Retinal pigment epithelial cell (primary cell): ENCODE data around the gene UBE2F.
A peak's percentile ranks its signal among the peaks of the same experiment; 100 is the strongest.
"Not testable (repeated sequence)": the region's sequence is repeated elsewhere in the genome, so short reads cannot be mapped to it uniquely, and the experiment has no call there.

Experiments used
- DNase-seq: peaks from one replicate; pipeline ENCODE4 v3.0.0-alpha.2; 2010; ENCODE audit warnings: low read depth
- H3K4me3 ChIP-seq: 2 replicates; pipeline ENCODE4 v1.5.1; 2011; ENCODE audit warnings: mild to moderate bottlenecking, low read length, control low read depth, moderate library complexity
- TF ChIP-seq, protein P1 (sequence below): conservative IDR thresholded peaks from 2 replicates; pipeline ENCODE4 v1.5.1; 2011; ENCODE audit warnings: low read depth, low read length, control low read depth, inconsistent platforms

UBE2F gene

DNA sequence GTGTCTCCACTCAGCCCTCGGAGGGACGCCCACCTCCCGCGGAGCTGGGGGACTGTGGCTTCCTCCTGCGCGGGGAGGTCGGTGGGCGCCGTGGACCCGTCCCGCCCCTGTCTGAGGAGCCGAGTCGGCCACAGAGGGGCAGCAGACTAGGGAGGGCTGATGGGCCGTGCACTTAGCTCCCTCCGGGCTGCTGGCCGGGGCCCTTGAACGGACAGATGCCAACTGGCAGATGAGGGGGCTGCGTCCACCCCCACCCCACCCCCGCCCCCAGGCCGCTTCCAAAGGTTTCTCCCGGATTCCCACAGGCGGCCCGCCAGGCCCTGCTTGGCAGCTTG lies 10.4 kb upstream of the UBE2F start:
- TF ChIP-seq, protein P1, sequence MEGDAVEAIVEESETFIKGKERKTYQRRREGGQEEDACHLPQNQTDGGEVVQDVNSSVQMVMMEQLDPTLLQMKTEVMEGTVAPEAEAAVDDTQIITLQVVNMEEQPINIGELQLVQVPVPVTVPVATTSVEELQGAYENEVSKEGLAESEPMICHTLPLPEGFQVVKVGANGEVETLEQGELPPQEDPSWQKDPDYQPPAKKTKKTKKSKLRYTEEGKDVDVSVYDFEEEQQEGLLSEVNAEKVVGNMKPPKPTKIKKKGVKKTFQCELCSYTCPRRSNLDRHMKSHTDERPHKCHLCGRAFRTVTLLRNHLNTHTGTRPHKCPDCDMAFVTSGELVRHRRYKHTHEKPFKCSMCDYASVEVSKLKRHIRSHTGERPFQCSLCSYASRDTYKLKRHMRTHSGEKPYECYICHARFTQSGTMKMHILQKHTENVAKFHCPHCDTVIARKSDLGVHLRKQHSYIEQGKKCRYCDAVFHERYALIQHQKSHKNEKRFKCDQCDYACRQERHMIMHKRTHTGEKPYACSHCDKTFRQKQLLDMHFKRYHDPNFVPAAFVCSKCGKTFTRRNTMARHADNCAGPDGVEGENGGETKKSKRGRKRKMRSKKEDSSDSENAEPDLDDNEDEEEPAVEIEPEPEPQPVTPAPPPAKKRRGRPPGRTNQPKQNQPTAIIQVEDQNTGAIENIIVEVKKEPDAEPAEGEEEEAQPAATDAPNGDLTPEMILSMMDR: no peak
- no peak for DNase-seq
- no peak overlapping the region for H3K4me3 ChIP-seq

DNA sequence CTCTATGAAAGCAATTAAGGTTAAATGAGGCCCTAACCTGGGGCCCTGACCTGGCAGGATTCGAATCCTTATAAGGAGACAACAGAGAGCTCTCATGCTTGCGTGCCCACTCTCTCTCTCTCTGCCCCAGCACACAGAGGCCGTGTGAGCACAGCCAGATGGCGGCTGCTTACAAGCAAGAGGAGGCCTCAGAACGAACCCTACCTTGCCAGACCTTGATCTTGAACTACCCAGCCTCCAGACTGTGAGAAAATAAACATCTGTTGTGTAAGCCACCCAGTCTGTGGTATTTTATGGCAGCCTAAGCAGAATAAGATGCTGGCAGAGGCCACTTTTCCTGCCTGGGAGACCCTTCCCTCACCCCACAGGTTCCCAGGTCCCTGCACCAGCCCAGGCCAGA lies 5.2 kb upstream of the UBE2F start:
- DNase-seq: no peak
- H3K4me3 ChIP-seq: no peak overlapping the region
- TF ChIP-seq, protein P1: no peak

DNA sequence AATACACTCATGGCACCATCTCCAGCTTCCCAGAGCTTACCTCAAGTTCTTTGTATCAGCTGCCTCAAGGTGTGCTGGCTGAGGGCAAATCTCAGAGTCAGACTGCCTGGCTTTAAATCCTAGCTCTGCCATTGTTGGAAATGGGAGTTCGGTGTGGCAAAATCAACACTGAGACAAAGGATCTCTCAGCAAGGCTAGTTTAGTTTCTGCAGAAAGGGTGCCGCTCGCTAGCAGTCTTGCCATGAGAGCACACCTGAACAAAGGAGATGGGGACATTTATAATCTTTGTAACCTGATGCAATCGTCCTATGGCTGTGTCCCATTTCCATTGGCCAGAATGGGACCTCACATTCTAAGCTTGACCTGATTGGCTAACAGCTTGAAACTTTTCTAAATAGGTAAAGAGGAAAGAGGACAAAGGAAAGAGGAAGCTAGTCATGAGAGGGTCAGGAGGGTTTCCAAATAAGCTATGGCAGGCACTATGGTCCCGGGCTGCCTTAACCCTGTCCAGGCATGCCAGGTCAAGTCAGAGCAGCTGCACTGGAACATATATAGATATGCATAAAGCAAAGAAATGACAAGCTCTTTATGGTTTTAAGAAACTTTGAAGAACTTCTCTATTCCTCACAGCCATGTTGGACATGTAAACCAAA lies 4.3 kb upstream of the UBE2F start:
- no peak for DNase-seq
- TF ChIP-seq, protein P1: no peak
- no peak overlapping the region for H3K4me3 ChIP-seq

DNA sequence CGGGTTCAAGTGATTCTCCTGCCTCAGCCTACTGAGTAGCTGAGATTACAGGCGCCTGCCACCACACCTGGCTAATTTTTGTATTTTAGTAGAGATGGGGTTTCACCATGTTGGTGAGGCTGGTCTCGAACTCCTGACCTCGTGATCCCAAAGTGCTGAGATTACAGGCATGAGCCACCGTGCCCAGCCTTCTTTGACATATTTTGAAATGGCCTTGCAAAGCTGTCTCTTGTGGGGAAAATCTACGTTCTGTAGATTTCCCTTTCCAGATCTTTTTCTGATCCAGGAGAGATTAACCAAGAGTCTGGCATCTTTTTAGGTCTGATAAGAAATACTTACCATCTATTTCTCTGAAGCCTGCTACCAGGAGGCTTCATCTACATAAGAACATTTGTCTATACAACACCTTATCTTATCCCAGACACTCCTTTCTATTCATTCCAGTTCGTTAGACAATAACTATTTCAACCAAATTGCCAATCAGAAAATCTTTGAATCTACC lies 3.3 kb upstream of the UBE2F start:
- DNase-seq, H3K4me3 ChIP-seq: not testable (repeated sequence)

DNA sequence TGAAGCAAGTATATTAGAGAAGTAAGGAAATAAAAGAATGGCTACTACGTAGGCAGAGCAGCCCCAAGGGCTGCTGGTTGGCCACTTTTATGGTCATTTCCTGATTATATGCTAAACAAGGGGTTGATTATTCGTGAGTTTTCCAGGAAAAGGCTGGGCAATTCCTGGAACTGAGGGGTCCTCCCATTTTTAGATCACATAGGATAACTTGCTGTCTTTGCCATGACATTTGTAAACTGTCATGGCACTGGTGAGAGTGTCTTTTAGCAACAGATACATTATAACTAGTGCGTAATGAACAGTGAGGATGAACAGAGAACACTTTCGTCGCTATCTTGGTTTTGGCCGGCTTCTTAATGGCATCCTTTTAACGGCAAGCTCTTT lies 2.6 kb upstream of the UBE2F start:
- TF ChIP-seq, protein P1: no peak
- H3K4me3 ChIP-seq: no peak overlapping the region
- DNase-seq: no peak

DNA sequence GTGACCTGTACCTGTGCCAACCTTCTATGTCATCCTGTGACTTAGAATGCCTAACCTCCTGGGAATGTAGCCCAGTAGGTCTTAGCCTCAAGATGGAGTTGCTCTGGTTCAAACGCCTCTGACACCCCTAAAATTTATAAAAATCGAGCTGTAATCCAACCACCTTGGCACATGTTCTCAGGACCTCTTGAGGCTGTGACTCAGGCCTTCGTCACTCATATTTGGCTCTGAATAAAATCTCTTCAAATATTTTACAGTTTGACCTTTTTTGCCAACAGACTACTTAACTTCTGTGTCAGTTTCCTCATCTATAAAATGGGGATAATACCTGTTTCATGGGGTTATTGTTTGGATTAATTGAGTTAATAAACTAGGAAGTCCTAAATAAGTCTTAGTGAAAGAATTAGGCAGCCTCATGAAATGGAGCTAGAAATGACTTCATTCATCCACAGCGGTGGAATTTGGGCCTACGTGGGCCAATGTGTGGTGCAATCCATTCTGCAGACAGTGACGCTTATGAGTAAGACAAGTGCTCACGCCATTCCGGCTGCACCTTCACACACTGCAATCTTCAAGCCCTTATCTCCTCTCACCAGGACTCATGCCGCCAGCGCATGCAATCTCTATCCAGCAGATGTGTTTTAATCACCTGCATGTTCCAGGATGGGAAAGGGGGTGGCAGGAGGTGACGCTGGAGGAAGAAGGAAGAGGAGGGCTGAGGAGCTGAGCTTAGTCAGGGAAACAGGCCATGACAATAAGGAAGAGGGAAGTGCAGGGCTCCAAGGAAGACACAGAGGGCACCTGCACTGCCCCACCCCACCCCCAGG lies 2.0 kb upstream of the UBE2F start:
- H3K4me3 ChIP-seq: no peak overlapping the region
- TF ChIP-seq, protein P1: no peak
- DNase-seq: no peak

DNA sequence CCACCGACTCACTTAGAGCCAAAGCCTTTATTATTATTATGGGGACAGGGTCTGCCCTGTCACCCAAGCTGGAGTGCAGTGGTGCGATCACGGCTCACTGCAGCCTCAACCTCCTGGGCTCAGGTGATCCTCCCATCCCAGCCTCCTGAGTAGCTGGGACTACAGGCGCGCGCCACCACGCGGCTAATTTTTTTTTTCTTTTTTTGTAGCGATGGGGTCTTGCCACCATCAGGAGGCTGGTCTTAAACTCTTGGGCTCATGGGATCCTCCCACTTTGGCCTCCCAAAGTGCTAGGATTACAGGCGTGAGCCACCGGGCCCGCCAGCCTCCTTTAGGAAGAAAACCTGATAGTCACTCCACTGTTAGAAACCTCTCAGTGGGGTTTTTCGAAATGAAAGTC lies 970 bp upstream of the UBE2F start:
- DNase-seq: not testable (repeated sequence)
- H3K4me3 ChIP-seq: peak overlapping the region; percentile 82

DNA sequence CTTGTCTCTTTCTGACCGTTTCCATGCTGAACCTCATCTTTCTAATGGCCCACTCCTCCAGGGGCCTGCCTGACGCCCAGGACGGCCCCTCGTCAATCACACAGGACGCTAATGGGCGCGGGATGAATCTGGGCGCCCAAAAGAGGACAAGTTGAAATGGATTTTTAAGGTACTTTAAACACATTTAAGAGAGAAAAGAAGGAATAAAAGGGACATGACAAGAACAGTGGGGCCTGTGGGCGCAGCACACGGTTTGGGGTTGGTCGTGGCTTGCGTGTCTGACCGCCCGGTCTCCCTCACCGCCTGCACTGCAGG lies 607 bp upstream of the UBE2F start:
- TF ChIP-seq, protein P1: no peak

More for the DNA sequence above, 607 bp upstream of the UBE2F start:
- DNase-seq: no peak
- H3K4me3 ChIP-seq: peak overlapping the region; percentile 82
